Thyroid gland (tissue), 4 donors: Measurements from ENCODE around the gene CYP3A5.

Experiments used
- POLR2A ChIP-seq, 2 donors: fragments of 450-650 bp; IDR thresholded peaks; one replicate each; pipeline ENCODE4 v1.6.1; 2017; ENCODE audit warnings: antibody characterized with exemption in 2 of 2, mild to moderate bottlenecking in 2 of 2, moderate library complexity in 1 of 2
- TF ChIP-seq, protein P1 (sequence below), 6 experiments: fragments of 200-600 bp in 3 of 6; fragments of 450-650 bp in 3 of 6; sonication (generic) in 3 of 6; IDR thresholded peaks; one replicate each; pipeline ENCODE4 v1.5.1; 2016 to 2019; ENCODE audit warnings: antibody characterized with exemption in 6 of 6, mild to moderate bottlenecking in 2 of 6, inconsistent platforms in 1 of 6, moderate library complexity in 1 of 6

DNA sequence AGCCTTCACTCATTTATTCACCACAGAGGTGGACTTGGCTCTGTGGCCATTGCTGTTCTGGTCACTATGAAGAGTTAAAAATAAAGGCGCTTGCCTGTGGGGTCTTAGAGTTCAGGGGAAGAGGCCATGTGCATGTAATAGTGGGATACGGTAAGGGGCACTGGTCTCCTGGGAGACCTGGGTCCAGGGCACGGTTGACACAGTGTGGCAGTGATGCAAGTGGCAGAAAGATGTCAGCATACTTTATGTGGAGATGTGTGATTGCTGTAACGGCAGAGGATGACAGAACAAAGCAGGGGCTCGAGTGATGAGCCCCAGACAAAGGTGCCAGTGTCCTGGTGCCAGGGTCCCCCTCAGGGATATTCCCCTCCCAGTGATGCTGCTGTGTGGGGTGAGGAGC, 54.5 kb downstream of the CYP3A5 start:
- TF ChIP-seq, protein P1, sequence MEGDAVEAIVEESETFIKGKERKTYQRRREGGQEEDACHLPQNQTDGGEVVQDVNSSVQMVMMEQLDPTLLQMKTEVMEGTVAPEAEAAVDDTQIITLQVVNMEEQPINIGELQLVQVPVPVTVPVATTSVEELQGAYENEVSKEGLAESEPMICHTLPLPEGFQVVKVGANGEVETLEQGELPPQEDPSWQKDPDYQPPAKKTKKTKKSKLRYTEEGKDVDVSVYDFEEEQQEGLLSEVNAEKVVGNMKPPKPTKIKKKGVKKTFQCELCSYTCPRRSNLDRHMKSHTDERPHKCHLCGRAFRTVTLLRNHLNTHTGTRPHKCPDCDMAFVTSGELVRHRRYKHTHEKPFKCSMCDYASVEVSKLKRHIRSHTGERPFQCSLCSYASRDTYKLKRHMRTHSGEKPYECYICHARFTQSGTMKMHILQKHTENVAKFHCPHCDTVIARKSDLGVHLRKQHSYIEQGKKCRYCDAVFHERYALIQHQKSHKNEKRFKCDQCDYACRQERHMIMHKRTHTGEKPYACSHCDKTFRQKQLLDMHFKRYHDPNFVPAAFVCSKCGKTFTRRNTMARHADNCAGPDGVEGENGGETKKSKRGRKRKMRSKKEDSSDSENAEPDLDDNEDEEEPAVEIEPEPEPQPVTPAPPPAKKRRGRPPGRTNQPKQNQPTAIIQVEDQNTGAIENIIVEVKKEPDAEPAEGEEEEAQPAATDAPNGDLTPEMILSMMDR (IDR thresholded peaks at IDR 0.05) = no peak
- TF ChIP-seq POLR2A (IDR thresholded peaks at IDR 0.05) = no peak
